ENCODE measurements around the gene SORCS3. TPM values are rescaled to one million over a fixed set of nuclear protein-coding genes. Genes with fewer than 3 reads are reported as not detected.

SORCS3 gene
- total RNA-seq, 2 experiments from 2014 or later: not detected

- Mint-ChIP-seq H3K9me3 (ENCODE audit: low read depth) (no peaks in the 10 kb centered on the region), H3K27ac (no peak overlapping the region), H3K4me3 (no peak overlapping the region), H3K27me3 (no peaks in the 10 kb centered on the region), H3K36me3 (no peaks in the 10 kb centered on the region), H3K4me1 (no peaks in the 10 kb centered on the region)
- CTCF ChIA-PET: no interaction called here
- DNase-seq (no peak), ATAC-seq (no peak)
These were observed 183.4 kb downstream of the SORCS3 start for GRCh38 chr10:104824380-104825006.

- no peaks in the 10 kb centered on the region for H3K4me1 Mint-ChIP-seq
- no peak for ATAC-seq
- no peaks in the 10 kb centered on the region for H3K36me3 Mint-ChIP-seq
These were observed 190.2 kb downstream of the SORCS3 start for GRCh38 chr10:104831272-104831671.

GRCh38 chr10:104834580-104834979 is 193.5 kb downstream of the SORCS3 start:
- Mint-ChIP-seq H3K27ac (no peak overlapping the region), H3K9me3 (ENCODE audit: low read depth) (no peaks in the 10 kb centered on the region), H3K36me3 (no peaks in the 10 kb centered on the region), H3K27me3 (no peaks in the 10 kb centered on the region), H3K4me3 (no peak overlapping the region), H3K4me1 (no peaks in the 10 kb centered on the region)
- ATAC-seq (no peak), DNase-seq (no peak)
- CTCF ChIA-PET: no interaction called here

More at GRCh38 chr10:104831272-104831671, 190.2 kb downstream of the SORCS3 start:
- no peaks in the 10 kb centered on the region for H3K9me3 Mint-ChIP-seq (ENCODE audit: low read depth)
- CTCF ChIA-PET: no interaction called here
- H3K27me3 Mint-ChIP-seq: no peaks in the 10 kb centered on the region
- no peak overlapping the region for H3K27ac Mint-ChIP-seq
- DNase-seq: no peak
- H3K4me3 Mint-ChIP-seq: no peak overlapping the region

GRCh38 chr10:104835422-104835821 is 194.3 kb downstream of the SORCS3 start:
- H3K27me3 Mint-ChIP-seq: no peaks in the 10 kb centered on the region
- no peak overlapping the region for H3K4me3 Mint-ChIP-seq
- H3K27ac Mint-ChIP-seq: no peak overlapping the region
- no peaks in the 10 kb centered on the region for H3K36me3 Mint-ChIP-seq
- ATAC-seq: no peak
- no peak for DNase-seq
- no peaks in the 10 kb centered on the region for H3K9me3 Mint-ChIP-seq (ENCODE audit: low read depth)
- H3K4me1 Mint-ChIP-seq: no peaks in the 10 kb centered on the region
- CTCF ChIA-PET: no interaction called here

GRCh38 chr10:104842704-104843103 is 201.6 kb downstream of the SORCS3 start:
- Mint-ChIP-seq H3K9me3 (ENCODE audit: low read depth) (no peaks in the 10 kb centered on the region), H3K4me1 (no peaks in the 10 kb centered on the region), H3K4me3 (no peak overlapping the region), H3K36me3 (no peaks in the 10 kb centered on the region), H3K27ac (no peak overlapping the region), H3K27me3 (no peaks in the 10 kb centered on the region)
- no peak for DNase-seq
- CTCF ChIA-PET: no interaction called here
- no peak for ATAC-seq

GRCh38 chr10:104844073-104844472 is 203.0 kb downstream of the SORCS3 start:
- ATAC-seq (no peak), DNase-seq (no peak)
- Mint-ChIP-seq H3K36me3 (no peaks in the 10 kb centered on the region), H3K27me3 (no peaks in the 10 kb centered on the region), H3K27ac (no peak overlapping the region), H3K4me3 (no peak overlapping the region), H3K9me3 (ENCODE audit: low read depth) (no peaks in the 10 kb centered on the region), H3K4me1 (no peaks in the 10 kb centered on the region)
- CTCF ChIA-PET: no interaction called here

GRCh38 chr10:104850023-104850422 is 208.9 kb downstream of the SORCS3 start:
- no peak for DNase-seq
- H3K27ac Mint-ChIP-seq: no peak overlapping the region
- CTCF ChIA-PET: interaction anchor here (1.1 kb wide), 1 partner anchor 235 kb away, joined by 3 read pairs; no protein-coding TSS in a partner anchor
- no peak for ATAC-seq
- H3K36me3 Mint-ChIP-seq: no peaks in the 10 kb centered on the region
- H3K4me3 Mint-ChIP-seq: no peak overlapping the region
- no peaks in the 10 kb centered on the region for H3K27me3 Mint-ChIP-seq
- H3K9me3 Mint-ChIP-seq (ENCODE audit: low read depth): no peaks in the 10 kb centered on the region
- no peaks in the 10 kb centered on the region for H3K4me1 Mint-ChIP-seq

GRCh38 chr10:104867966-104868598 is 227.0 kb downstream of the SORCS3 start:
- no peaks in the 10 kb centered on the region for H3K36me3 Mint-ChIP-seq
- H3K27me3 Mint-ChIP-seq: no peaks in the 10 kb centered on the region
- CTCF ChIA-PET: no interaction called here
- H3K9me3 Mint-ChIP-seq (ENCODE audit: low read depth): no peaks in the 10 kb centered on the region
- no peak overlapping the region for H3K27ac Mint-ChIP-seq
- no peaks in the 10 kb centered on the region for H3K4me1 Mint-ChIP-seq
- no peak overlapping the region for H3K4me3 Mint-ChIP-seq
- DNase-seq: no peak
- no peak for ATAC-seq

GRCh38 chr10:104872691-104873090 is 231.6 kb downstream of the SORCS3 start:
- ATAC-seq (no peak), DNase-seq (no peak)
- Mint-ChIP-seq H3K4me1 (no peaks in the 10 kb centered on the region), H3K27me3 (no peaks in the 10 kb centered on the region), H3K36me3 (no peaks in the 10 kb centered on the region), H3K27ac (no peak overlapping the region), H3K9me3 (ENCODE audit: low read depth) (no peaks in the 10 kb centered on the region), H3K4me3 (no peak overlapping the region)
- CTCF ChIA-PET: no interaction called here

- H3K4me3 Mint-ChIP-seq: no peak overlapping the region
- CTCF ChIA-PET: no interaction called here
These were observed 232.1 kb downstream of the SORCS3 start for GRCh38 chr10:104873161-104873560.

GRCh38 chr10:104875561-104875960 is 234.5 kb downstream of the SORCS3 start:
- Mint-ChIP-seq H3K9me3 (ENCODE audit: low read depth) (no peaks in the 10 kb centered on the region), H3K27ac (no peak overlapping the region), H3K4me1 (no peaks in the 10 kb centered on the region), H3K4me3 (no peak overlapping the region), H3K36me3 (no peaks in the 10 kb centered on the region), H3K27me3 (no peaks in the 10 kb centered on the region)
- CTCF ChIA-PET: no interaction called here
- DNase-seq (no peak), ATAC-seq (no peak)

More at GRCh38 chr10:104873161-104873560, 232.1 kb downstream of the SORCS3 start:
- no peaks in the 10 kb centered on the region for H3K27me3 Mint-ChIP-seq
- H3K4me1 Mint-ChIP-seq: no peaks in the 10 kb centered on the region
- H3K27ac Mint-ChIP-seq: no peak overlapping the region
- H3K36me3 Mint-ChIP-seq: no peaks in the 10 kb centered on the region
- H3K9me3 Mint-ChIP-seq (ENCODE audit: low read depth): no peaks in the 10 kb centered on the region
- ATAC-seq (no peak), DNase-seq (no peak)

- H3K36me3 Mint-ChIP-seq: no peaks in the 10 kb centered on the region
- CTCF ChIA-PET: no interaction called here
- no peak overlapping the region for H3K27ac Mint-ChIP-seq
These were observed 239.7 kb downstream of the SORCS3 start for GRCh38 chr10:104880624-104881398.

GRCh38 chr10:104881740-104882139 is 240.7 kb downstream of the SORCS3 start:
- CTCF ChIA-PET: no interaction called here
- Mint-ChIP-seq H3K27ac (no peak overlapping the region), H3K27me3 (no peaks in the 10 kb centered on the region), H3K36me3 (no peaks in the 10 kb centered on the region), H3K4me3 (no peak overlapping the region), H3K4me1 (no peaks in the 10 kb centered on the region), H3K9me3 (ENCODE audit: low read depth) (no peaks in the 10 kb centered on the region)
- no peak for ATAC-seq
- DNase-seq: no peak

More at GRCh38 chr10:104880624-104881398, 239.7 kb downstream of the SORCS3 start:
- Mint-ChIP-seq H3K27me3 (no peaks in the 10 kb centered on the region), H3K4me1 (no peaks in the 10 kb centered on the region), H3K9me3 (ENCODE audit: low read depth) (no peaks in the 10 kb centered on the region), H3K4me3 (no peak overlapping the region)
- no peak for ATAC-seq
- DNase-seq: no peak

Data from activated CD8-positive, alpha-beta memory T cell treated with anti-CD3 and anti-CD28 coated beads, Interleukin-2, amount 10 ng/mL, durations not matched to agents 7 days and 5 days (primary cell).